Measurements from ENCODE around the gene VMAC. TPM values are rescaled to one million over a fixed set of nuclear protein-coding genes. Genes with fewer than 3 reads are reported as not detected.

VMAC gene
- total RNA-seq, 2 donors from 2014 or later = 5.9 TPM

- Mint-ChIP-seq H3K4me3 (peak overlapping the region; percentile 20), H3K9me3 (no peaks in the 10 kb centered on the region), H3K4me1 (peaks cover 88% of the 10 kb centered on the region), H3K27me3 (ENCODE audit: insufficient read depth) (no peaks in the 10 kb centered on the region), H3K36me3 (ENCODE audit: low read depth) (peaks cover 9% of the 10 kb centered on the region), H3K27ac (peak overlapping the region; percentile 9)
- no peak for DNase-seq
- Histone ChIP-seq H3K4me3 (ENCODE audit: low read length) (no peak overlapping the region), H3K9ac (ENCODE audit: extremely low read depth, low read length, poor library complexity, severe bottlenecking) (no peak overlapping the region), H3K27ac (ENCODE audit: low read depth, low read length) (no peak overlapping the region), H3K36me3 (ENCODE audit: control insufficient read depth, insufficient read depth, low read length) (peaks cover 18% of the 10 kb centered on the region), H3K4me1 (ENCODE audit: control insufficient read depth, insufficient read depth, low read length) (peaks cover 32% of the 10 kb centered on the region), H3K9me3 (ENCODE audit: control insufficient read depth, low read length) (no peaks in the 10 kb centered on the region), H3K27me3 (ENCODE audit: control insufficient read depth, insufficient read depth, low read length, poor library complexity, severe bottlenecking) (no peaks in the 10 kb centered on the region)
- WGBS, 2 experiments (ENCODE audit: insufficient coverage in 1 of 2, insufficient read length in 1 of 2) = 78 to 85% methylated on average over 4 to 5 of the region's 5 CpGs
- TF ChIP-seq CTCF (conservative IDR thresholded peaks at IDR 0.05) = no peak
These were observed 48.4 kb downstream of the VMAC start for GRCh38 chr19:5953030-5953589.

GRCh38 chr19:5953680-5954213 is 49.1 kb downstream of the VMAC start:
- Mint-ChIP-seq H3K4me3 (no peak overlapping the region), H3K27me3 (ENCODE audit: insufficient read depth) (no peaks in the 10 kb centered on the region), H3K27ac (peak overlapping the region; percentile 14), H3K9me3 (no peaks in the 10 kb centered on the region), H3K36me3 (ENCODE audit: low read depth) (peaks cover 4% of the 10 kb centered on the region), H3K4me1 (peaks cover 90% of the 10 kb centered on the region)
- Histone ChIP-seq H3K27me3 (ENCODE audit: control insufficient read depth, insufficient read depth, low read length, poor library complexity, severe bottlenecking) (no peaks in the 10 kb centered on the region), H3K36me3 (ENCODE audit: control insufficient read depth, insufficient read depth, low read length) (peaks cover 18% of the 10 kb centered on the region), H3K9me3 (ENCODE audit: control insufficient read depth, low read length) (no peaks in the 10 kb centered on the region), H3K4me3 (ENCODE audit: low read length) (no peak overlapping the region), H3K27ac (ENCODE audit: low read depth, low read length) (peak overlapping the region; percentile 7), H3K9ac (ENCODE audit: extremely low read depth, low read length, poor library complexity, severe bottlenecking) (no peak overlapping the region), H3K4me1 (ENCODE audit: control insufficient read depth, insufficient read depth, low read length) (peaks cover 32% of the 10 kb centered on the region)
- no peak for DNase-seq
- no peak for TF ChIP-seq CTCF (conservative IDR thresholded peaks at IDR 0.05)
- 79 to 85% methylated on average over 16 to 17 of the region's 17 CpGs for WGBS, 2 experiments (ENCODE audit: insufficient coverage in 1 of 2, insufficient read length in 1 of 2)

- 78 to 87% methylated on average over 6 of the region's 6 CpGs for WGBS, 2 experiments (ENCODE audit: insufficient coverage in 1 of 2, insufficient read length in 1 of 2)
- H3K36me3 ChIP-seq (ENCODE audit: control insufficient read depth, insufficient read depth, low read length) = peaks cover 17% of the 10 kb centered on the region
- DNase-seq = no peak
- TF ChIP-seq CTCF (conservative IDR thresholded peaks at IDR 0.05) = no peak
- H3K27me3 ChIP-seq (ENCODE audit: control insufficient read depth, insufficient read depth, low read length, poor library complexity, severe bottlenecking) = no peaks in the 10 kb centered on the region
- no peaks in the 10 kb centered on the region for H3K27me3 Mint-ChIP-seq (ENCODE audit: insufficient read depth)
- H3K36me3 Mint-ChIP-seq (ENCODE audit: low read depth) = no peaks in the 10 kb centered on the region
- peaks cover 90% of the 10 kb centered on the region for H3K4me1 Mint-ChIP-seq
- H3K9me3 Mint-ChIP-seq = no peaks in the 10 kb centered on the region
- peak overlapping the region; percentile 64 for H3K27ac ChIP-seq (ENCODE audit: low read depth, low read length)
- H3K27ac Mint-ChIP-seq = peak overlapping the region; percentile 14
- H3K4me1 ChIP-seq (ENCODE audit: control insufficient read depth, insufficient read depth, low read length) = peaks cover 27% of the 10 kb centered on the region
- no peaks in the 10 kb centered on the region for H3K9me3 ChIP-seq (ENCODE audit: control insufficient read depth, low read length)
- no peak overlapping the region for H3K4me3 Mint-ChIP-seq
- H3K4me3 ChIP-seq (ENCODE audit: low read length) = no peak overlapping the region
- H3K9ac ChIP-seq (ENCODE audit: extremely low read depth, low read length, poor library complexity, severe bottlenecking) = no peak overlapping the region
These were observed 49.6 kb downstream of the VMAC start for GRCh38 chr19:5954293-5954692.
